ENCODE measurements around the gene HAO1. TPM values are rescaled to one million over a fixed set of nuclear protein-coding genes. Genes with fewer than 3 reads are reported as not detected.

HAO1 gene
- total RNA-seq, 3 donors from 2014 or later (not counting 1 experiment from before 2014, with no cell fraction given), result not detected

- no peak for TF ChIP-seq CTCF (IDR thresholded peaks at IDR 0.05)
- H3K4me1 Mint-ChIP-seq, result no peaks in the 10 kb centered on the region
- Histone ChIP-seq H3K36me3 (ENCODE audit: control insufficient read depth, insufficient read depth, low read length) (no peaks in the 10 kb centered on the region), H3K4me1 (ENCODE audit: control insufficient read depth, insufficient read depth, low read length) (no peaks in the 10 kb centered on the region), H3K9me3 (ENCODE audit: control insufficient read depth, insufficient read depth, low read length) (no peaks in the 10 kb centered on the region), H3K27ac (ENCODE audit: low read length) (no peak overlapping the region), H3K27me3 (ENCODE audit: control insufficient read depth, insufficient read depth, low read length) (no peaks in the 10 kb centered on the region), H3K4me3 (ENCODE audit: low read length) (no peak overlapping the region)
- WGBS (ENCODE audit: insufficient coverage), result 90% methylated on average over 1 of the region's 1 CpG
- ATAC-seq (no peak), DNase-seq (no peak)
- no peaks in the 10 kb centered on the region for H3K36me3 Mint-ChIP-seq
- H3K27me3 Mint-ChIP-seq (ENCODE audit: low read depth in 2 of 2), result peaks cover 16 to 31% of the 10 kb centered on the region in 2 donors
- H3K4me3 Mint-ChIP-seq, result no peak overlapping the region
- intact Hi-C loops (cut with micrococcal nuclease), result no loop called here
- no peak overlapping the region for H3K27ac Mint-ChIP-seq
- H3K9me3 Mint-ChIP-seq, result no peaks in the 10 kb centered on the region
These were observed 23.6 kb downstream of the HAO1 start for GRCh38 chr20:7916648-7917047.

DNA sequence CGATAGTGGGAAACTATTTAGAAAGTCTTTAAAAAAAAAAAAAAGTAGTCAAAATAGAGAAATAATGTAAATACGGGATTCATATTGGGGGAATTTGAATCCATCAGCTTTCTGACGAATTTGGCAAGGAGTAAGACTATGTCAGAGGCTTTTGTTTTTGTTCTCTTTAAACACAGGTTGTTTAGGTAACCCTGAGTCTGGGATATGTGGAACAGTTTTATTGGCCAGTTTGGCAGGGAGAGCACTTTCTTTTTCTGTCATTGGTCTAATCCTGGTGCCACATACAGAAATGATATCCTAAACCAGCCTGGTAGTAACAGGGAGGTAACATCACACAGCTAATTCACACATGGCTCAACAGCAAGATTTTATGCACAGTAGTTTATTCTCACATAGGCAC lies 27.7 kb downstream of the HAO1 start:
- Mint-ChIP-seq H3K4me1 (no peaks in the 10 kb centered on the region), H3K27me3 (ENCODE audit: low read depth in 2 of 2) (peaks cover 10 to 14% of the 10 kb centered on the region in 2 donors), H3K36me3 (no peaks in the 10 kb centered on the region), H3K9me3 (no peaks in the 10 kb centered on the region), H3K27ac (no peak overlapping the region), H3K4me3 (no peak overlapping the region)
- TF ChIP-seq CTCF (IDR thresholded peaks at IDR 0.05), result no peak
- no peak for DNase-seq
- Histone ChIP-seq H3K36me3 (ENCODE audit: control insufficient read depth, insufficient read depth, low read length) (no peaks in the 10 kb centered on the region), H3K4me3 (ENCODE audit: low read length) (no peak overlapping the region), H3K4me1 (ENCODE audit: control insufficient read depth, insufficient read depth, low read length) (no peaks in the 10 kb centered on the region), H3K27ac (ENCODE audit: low read length) (no peak overlapping the region), H3K27me3 (ENCODE audit: control insufficient read depth, insufficient read depth, low read length) (no peaks in the 10 kb centered on the region), H3K9me3 (ENCODE audit: control insufficient read depth, insufficient read depth, low read length) (no peaks in the 10 kb centered on the region)
- no peak for ATAC-seq
- intact Hi-C loops (cut with micrococcal nuclease), result no loop called here
- WGBS (ENCODE audit: insufficient coverage), result 78% methylated on average over 2 of the region's 3 CpGs

DNA sequence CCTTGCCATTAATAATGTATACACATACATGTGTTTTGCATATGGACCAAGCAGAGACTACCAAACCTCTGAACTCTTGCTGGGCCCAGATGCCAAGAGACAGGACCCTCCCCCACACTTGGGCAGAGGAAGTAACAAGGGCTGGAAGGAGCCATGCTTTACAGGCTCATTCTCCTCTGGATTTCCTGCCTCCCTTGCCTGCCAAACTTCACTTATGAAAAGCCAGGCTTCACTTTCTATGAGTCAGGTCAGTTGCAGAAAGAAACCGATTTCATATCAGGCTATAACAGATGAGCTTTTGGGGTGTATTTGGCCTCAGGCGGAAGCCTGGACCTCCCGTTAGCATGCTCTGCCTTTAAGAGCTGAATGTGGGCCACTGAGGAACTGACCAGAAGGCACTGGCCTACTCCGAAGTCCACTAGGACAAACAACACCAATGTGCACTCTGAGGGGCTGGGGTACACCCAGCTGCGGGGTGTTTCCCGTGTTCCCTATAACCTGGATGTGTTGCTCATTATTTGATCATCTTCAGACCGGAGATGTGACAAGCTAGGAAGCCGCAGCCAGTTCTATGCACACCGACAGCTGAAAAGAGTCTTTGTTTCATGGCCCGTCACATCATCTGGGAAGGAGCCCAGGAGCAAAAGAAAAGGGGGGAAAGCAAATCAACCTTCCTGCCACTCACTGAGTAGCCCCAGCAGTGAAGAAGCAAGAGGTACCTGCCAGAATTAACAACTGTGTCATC lies 28.5 kb downstream of the HAO1 start:
- intact Hi-C loops (cut with micrococcal nuclease), result no loop called here
- no peak overlapping the region for H3K4me3 ChIP-seq (ENCODE audit: low read length)
- DNase-seq (no peak), ATAC-seq (no peak)
- H3K27me3 Mint-ChIP-seq (ENCODE audit: low read depth in 2 of 2), result peaks cover 10 to 14% of the 10 kb centered on the region in 2 donors
- H3K27me3 ChIP-seq (ENCODE audit: control insufficient read depth, insufficient read depth, low read length), result no peaks in the 10 kb centered on the region
- no peak overlapping the region for H3K27ac ChIP-seq (ENCODE audit: low read length)
- TF ChIP-seq CTCF (IDR thresholded peaks at IDR 0.05), result no peak
- WGBS (ENCODE audit: insufficient coverage), result 91% methylated on average over 10 of the region's 10 CpGs
- no peaks in the 10 kb centered on the region for H3K36me3 ChIP-seq (ENCODE audit: control insufficient read depth, insufficient read depth, low read length)
- no peaks in the 10 kb centered on the region for H3K4me1 ChIP-seq (ENCODE audit: control insufficient read depth, insufficient read depth, low read length)
- H3K27ac Mint-ChIP-seq, result no peak overlapping the region
- no peaks in the 10 kb centered on the region for H3K9me3 ChIP-seq (ENCODE audit: control insufficient read depth, insufficient read depth, low read length)
- H3K9me3 Mint-ChIP-seq, result no peaks in the 10 kb centered on the region
- H3K4me1 Mint-ChIP-seq, result no peaks in the 10 kb centered on the region
- H3K4me3 Mint-ChIP-seq, result no peak overlapping the region
- no peaks in the 10 kb centered on the region for H3K36me3 Mint-ChIP-seq

DNA sequence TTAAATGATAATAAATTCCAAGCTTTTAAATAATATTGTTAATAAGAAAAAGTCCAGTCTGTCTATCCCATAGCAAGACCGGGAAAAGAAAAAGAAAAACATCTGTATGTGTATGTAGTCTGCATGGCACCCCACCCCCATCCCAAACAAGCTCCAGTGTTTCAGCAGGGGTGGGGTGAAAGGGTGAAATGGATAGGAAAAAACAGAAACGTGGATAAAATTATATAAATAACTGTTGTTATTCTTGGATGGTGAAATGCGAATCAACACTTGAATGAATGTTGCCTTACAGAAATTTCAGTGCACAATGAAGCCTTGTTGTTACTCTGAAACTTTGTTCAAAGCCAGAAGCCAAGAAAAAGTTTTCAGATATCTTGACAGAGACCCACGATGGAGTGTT lies 31.4 kb downstream of the HAO1 start:
- TF ChIP-seq CTCF (IDR thresholded peaks at IDR 0.05), result no peak
- Histone ChIP-seq H3K4me3 (ENCODE audit: low read length) (no peak overlapping the region), H3K9me3 (ENCODE audit: control insufficient read depth, insufficient read depth, low read length) (no peaks in the 10 kb centered on the region), H3K4me1 (ENCODE audit: control insufficient read depth, insufficient read depth, low read length) (no peaks in the 10 kb centered on the region), H3K27ac (ENCODE audit: low read length) (no peak overlapping the region), H3K36me3 (ENCODE audit: control insufficient read depth, insufficient read depth, low read length) (no peaks in the 10 kb centered on the region), H3K27me3 (ENCODE audit: control insufficient read depth, insufficient read depth, low read length) (no peaks in the 10 kb centered on the region)
- H3K27ac Mint-ChIP-seq, result no peak overlapping the region
- DNase-seq, result no peak
- H3K27me3 Mint-ChIP-seq (ENCODE audit: low read depth in 2 of 2), result peaks cover 10 to 20% of the 10 kb centered on the region in 2 donors
- 76% methylated on average over 2 of the region's 4 CpGs for WGBS (ENCODE audit: insufficient coverage)
- no peaks in the 10 kb centered on the region for H3K36me3 Mint-ChIP-seq
- intact Hi-C loops (cut with micrococcal nuclease), result no loop called here
- no peak overlapping the region for H3K4me3 Mint-ChIP-seq
- H3K4me1 Mint-ChIP-seq, result no peaks in the 10 kb centered on the region
- H3K9me3 Mint-ChIP-seq, result no peaks in the 10 kb centered on the region
- no peak for ATAC-seq

Data from natural killer cell (primary cell).